AG09319 (cell line): ENCODE data around the gene NIPBL.
"Not testable (repeated sequence)": the region's sequence is repeated elsewhere in the genome, so short reads cannot be mapped to it uniquely, and the experiment has no call there.

Source experiments
- DNase-seq: peaks from one replicate; pipeline ENCODE4 v3.0.0-alpha.2; 2010; ENCODE audit warnings: low read depth; ENCODE audit errors: extremely low read depth
- TF ChIP-seq, protein P1 (sequence below): IDR thresholded peaks from 2 replicates; pipeline ENCODE4 v1.5.1; 2011; ENCODE audit warnings: low read depth, mild to moderate bottlenecking, inconsistent platforms, low read length, moderate library complexity

Gene NIPBL

DNA sequence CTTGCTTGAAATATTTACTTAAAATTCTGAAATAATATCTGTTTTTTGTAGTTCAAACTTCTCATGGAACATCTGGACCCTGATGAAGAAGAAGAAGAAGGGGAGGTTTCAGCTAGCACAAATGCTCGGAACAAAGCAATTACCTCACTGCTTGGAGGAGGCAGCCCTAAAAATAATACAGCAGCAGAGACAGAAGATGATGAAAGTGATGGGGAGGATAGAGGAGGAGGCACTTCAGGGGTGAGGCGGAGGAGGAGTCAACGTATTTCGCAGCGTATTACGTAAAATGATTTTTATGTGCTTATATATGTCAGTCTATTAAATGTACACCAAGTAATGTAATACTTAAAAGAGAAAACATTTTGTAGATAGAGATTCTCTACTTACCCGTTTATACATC lies 187.2 kb downstream of the NIPBL start:
- TF ChIP-seq, protein P1, sequence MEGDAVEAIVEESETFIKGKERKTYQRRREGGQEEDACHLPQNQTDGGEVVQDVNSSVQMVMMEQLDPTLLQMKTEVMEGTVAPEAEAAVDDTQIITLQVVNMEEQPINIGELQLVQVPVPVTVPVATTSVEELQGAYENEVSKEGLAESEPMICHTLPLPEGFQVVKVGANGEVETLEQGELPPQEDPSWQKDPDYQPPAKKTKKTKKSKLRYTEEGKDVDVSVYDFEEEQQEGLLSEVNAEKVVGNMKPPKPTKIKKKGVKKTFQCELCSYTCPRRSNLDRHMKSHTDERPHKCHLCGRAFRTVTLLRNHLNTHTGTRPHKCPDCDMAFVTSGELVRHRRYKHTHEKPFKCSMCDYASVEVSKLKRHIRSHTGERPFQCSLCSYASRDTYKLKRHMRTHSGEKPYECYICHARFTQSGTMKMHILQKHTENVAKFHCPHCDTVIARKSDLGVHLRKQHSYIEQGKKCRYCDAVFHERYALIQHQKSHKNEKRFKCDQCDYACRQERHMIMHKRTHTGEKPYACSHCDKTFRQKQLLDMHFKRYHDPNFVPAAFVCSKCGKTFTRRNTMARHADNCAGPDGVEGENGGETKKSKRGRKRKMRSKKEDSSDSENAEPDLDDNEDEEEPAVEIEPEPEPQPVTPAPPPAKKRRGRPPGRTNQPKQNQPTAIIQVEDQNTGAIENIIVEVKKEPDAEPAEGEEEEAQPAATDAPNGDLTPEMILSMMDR: no peak
- no peak for DNase-seq

DNA sequence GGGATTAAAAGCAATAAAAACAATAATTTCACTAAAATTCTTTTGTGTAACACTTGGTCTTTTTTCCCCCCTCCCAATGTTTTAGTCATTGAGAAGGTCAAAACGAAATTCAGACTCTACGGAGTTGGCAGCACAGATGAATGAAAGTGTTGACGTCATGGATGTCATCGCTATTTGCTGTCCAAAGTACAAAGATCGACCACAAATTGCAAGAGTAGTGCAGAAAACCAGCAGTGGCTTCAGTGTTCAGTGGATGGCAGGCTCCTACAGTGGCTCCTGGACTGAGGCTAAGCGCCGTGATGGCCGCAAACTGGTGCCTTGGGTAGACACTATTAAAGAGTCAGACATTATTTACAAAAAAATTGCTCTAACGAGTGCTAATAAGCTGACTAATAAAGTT lies 187.9 kb downstream of the NIPBL start:
- DNase-seq: no peak
- TF ChIP-seq, protein P1: no peak

DNA sequence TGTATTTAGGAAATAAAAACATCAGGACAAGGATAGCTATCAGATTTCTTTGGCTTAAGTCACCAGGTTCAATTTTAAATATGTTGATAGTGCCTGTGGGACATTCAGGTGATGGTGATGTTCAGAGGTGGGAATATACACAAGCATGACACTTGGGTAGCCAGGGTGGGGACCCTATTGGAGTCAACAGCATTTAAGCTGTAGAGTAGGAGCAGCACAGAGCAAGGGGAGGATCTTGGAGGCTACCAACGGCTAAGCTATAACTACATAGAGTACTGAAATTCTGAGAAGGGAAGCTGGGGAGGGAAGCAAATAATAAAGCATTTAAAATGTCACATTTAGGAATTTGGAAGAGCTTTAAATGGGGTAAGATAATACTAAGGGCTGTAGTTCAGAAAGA lies 194.9 kb downstream of the NIPBL start:
- DNase-seq: no peak
- TF ChIP-seq, protein P1: no peak

DNA sequence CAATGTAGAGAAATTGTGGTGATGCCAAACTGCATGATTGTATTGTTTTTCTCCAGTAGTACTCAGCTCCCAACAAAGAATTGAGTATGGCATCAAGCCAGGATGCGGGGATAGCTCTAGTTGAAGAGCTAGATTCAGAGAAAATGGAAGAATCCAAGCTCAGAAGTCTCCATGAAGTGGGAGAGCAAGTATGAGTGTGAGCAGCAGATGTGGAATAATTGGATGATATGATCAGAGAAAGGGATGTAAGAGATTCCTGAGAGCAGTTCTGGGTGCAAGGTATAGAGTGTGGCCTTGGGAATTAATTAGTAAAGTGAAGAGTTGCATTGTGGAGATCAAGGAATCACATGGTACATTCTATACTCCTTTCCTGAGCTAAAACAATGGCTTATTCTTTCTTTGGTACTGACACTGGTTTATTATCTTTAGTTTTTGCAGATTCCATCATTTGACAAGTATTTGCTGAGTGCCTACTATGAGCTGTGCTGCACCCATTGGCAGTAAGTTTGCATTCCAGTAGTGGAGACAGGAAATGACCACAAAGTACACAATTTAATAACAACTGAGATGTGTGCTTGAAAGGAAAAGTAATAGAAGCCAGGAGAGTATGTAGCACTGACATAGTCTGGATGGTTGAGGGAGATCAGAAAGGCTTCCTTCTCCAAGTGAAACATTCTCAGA lies 195.5 kb downstream of the NIPBL start:
- DNase-seq: peak; percentile 16
- TF ChIP-seq, protein P1: no peak

DNA sequence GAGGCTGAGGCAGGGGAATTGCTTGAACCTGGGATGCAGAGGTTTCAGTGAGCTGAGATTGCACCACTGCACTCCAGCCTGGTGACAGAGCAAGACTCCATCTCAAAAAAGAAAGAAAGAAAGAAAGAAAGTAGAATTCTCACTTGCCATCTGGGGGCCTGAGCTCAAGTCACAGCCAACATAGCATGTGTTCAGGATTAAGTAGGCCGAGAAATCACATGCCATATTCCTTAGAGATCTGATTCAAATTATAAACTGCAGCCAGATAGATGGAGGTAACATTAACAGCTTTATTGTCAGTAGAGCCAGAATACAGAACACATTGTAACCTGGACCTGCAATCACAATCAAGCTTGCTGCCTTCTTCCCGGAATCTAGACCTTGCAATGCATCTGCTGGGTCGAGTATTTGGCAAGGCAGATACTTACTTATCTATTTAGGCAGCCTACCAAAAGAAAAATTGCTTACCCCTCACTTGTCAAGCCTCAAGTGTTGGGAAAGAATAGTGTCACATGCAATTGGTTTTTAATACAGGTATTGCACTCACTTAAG lies 198.9 kb downstream of the NIPBL start:
- TF ChIP-seq, protein P1: no peak
- DNase-seq: no peak

DNA sequence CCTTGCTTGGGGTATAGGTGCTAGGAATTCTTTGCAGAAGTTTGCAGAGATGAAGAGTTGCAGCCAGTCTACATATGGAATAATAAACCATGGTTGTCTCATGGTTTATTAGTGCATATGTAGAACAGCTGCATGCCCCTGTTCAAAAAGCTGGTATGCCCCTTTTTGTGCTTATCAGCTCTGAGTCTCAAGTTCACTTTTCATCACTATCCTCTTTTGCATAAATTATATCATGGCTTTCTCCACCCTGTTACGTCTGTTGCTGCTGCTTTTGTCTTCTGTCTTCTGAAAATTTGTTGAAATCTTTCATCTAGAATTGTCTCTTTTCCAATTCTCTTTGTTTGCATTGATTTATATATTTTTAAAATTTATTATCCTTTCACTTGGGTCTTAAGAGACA lies 200.6 kb downstream of the NIPBL start:
- TF ChIP-seq, protein P1: no peak
- no peak for DNase-seq

DNA sequence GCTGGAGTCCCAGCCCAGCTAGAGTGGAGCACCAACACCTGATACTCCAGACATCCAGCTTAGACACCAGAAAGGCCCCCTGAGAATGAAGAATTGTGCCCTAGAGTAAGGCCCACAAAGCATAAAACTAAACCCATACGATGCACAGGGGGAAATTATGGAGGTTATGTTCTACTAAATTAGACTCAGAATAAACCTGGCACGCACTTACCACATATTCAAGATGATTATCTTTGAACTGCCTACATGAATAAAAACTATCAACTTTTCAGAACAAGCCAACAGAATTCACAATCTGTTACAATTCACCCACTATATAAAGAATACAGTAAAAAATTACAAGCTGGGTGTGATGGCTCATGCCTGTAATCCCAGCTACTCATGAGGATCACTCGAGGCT lies 204.1 kb downstream of the NIPBL start:
- DNase-seq: no peak
- TF ChIP-seq, protein P1: no peak

DNA sequence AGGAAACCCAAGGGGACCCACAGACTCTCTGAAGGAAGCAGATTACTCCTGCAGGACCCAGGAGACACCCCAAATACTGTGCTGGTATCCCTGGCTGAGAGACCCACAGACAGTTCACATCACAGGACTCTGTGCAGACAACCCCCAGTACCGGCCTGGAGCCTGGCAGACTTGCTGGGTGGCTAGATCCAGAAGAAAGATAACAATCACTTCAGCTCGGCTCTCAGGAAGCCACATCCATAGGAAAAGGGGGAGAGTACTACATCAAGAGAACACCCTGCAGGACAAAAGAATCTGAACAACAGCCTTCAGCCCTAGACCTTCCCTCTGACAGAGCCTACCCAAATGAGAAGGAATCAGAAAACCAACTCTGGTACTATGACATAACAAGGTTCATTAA lies 206.4 kb downstream of the NIPBL start:
- DNase-seq: not testable (repeated sequence)

DNA sequence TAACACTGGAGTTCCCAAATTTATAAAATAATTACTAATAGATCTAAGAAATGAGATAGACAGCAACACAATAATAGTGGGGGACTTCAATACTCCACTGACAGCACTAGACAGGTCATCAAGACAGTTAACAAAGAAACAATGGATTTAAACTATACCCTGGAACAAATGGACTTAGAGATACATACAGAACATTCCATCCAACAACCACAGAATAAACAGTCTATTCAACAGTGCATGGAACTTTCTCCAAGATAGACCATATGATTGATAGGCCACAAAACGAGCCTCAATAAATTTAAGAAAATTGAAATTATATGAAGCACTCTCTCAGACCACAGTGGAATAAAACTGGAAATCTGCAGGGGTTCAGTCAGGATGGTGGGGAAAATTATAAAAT lies 209.5 kb downstream of the NIPBL start:
- not testable (repeated sequence) for DNase-seq
